ENCODE results near the gene RAPH1.

GRCh38 chr2:203574824-203575223, 39.7 kb upstream of the RAPH1 start:
- no peak for TF ChIP-seq EZH2phosphoT487 (IDR thresholded peaks at IDR 0.05; ENCODE audit: unreplicated experiment)
- no peak for TF ChIP-seq CTCF (conservative IDR thresholded peaks at IDR 0.05; ENCODE audit: low read depth in 2 of 2)
- no peak for TF ChIP-seq CREB1 (CRISPR knock-in tag; IDR thresholded peaks at IDR 0.05; ENCODE audit: low read depth)

All from GM23338 (cell line).